K562 (cell line): Measurements from ENCODE around the gene ZFX. TPM values are rescaled to one million over a fixed set of nuclear protein-coding genes. Genes with fewer than 3 reads are reported as not detected.

Experiments used
- DMBX1 ChIP-seq: fragments of 250-450 bp; sonication (Bioruptor Pico); IDR thresholded peaks from 2 replicates; pipeline ENCODE4 v1.8.0; 2022; ENCODE audit warnings: inconsistent platforms, mild to moderate bottlenecking, moderate library complexity, borderline replicate concordance
- FOS ChIP-seq: IDR thresholded peaks from 3 replicates; pipeline ENCODE4 v1.6.1; 2011; ENCODE audit not compliant: insufficient read length; ENCODE audit errors: extremely low read depth
- HMGN3 ChIP-seq: IDR thresholded peaks from 2 replicates; pipeline ENCODE4 v1.6.1; 2011; ENCODE audit warnings: borderline replicate concordance, low read depth, mild to moderate bottlenecking, mixed read lengths, low read length; ENCODE audit not compliant: insufficient read length; ENCODE audit errors: extremely low read depth
- HNRNPK ChIP-seq: fragments of 200-400 bp; formaldehyde crosslinking; IDR thresholded peaks from one replicate; pipeline ENCODE4 v1.6.1; 2018; ENCODE audit warnings: mild to moderate bottlenecking, low read depth, low read length; ENCODE audit not compliant: poor library complexity, severe bottlenecking
- HNRNPL ChIP-seq: fragments of 200-400 bp; formaldehyde crosslinking; IDR thresholded peaks from 2 replicates; pipeline ENCODE4 v1.6.1; 2017; ENCODE audit warnings: low read depth, mild to moderate bottlenecking, low read length
- KDM5B ChIP-seq: fragments of 200-600 bp; sonication (generic); IDR thresholded peaks from 2 replicates; pipeline ENCODE4 v1.6.1; 2012; ENCODE audit warnings: low read depth, mild to moderate bottlenecking, moderate library complexity, low read length, control low read depth, inconsistent platforms; ENCODE audit not compliant: insufficient replicate concordance
- NONO ChIP-seq, 2 experiments: fragments of 200-400 bp in 1 of 2; fragments of 450-650 bp in 1 of 2; formaldehyde crosslinking in 1 of 2; IDR thresholded peaks; 2 replicates each; pipeline ENCODE4 v1.6.1; 2017; ENCODE audit warnings: low read depth in 2 of 2, mild to moderate bottlenecking in 2 of 2, moderate library complexity in 2 of 2, low read length in 1 of 2
- STAT6 ChIP-seq: sonication (generic); formaldehyde crosslinking; IDR thresholded peaks from 2 replicates; pipeline ENCODE4 v1.8.1; 2023; ENCODE audit warnings: mild to moderate bottlenecking, missing genetic modification reagents
- TAF1 ChIP-seq: IDR thresholded peaks from 2 replicates; pipeline ENCODE4 v1.6.1; 2011; ENCODE audit warnings: mild to moderate bottlenecking, low read length, moderate library complexity; ENCODE audit not compliant: insufficient read depth, control insufficient read depth, severe bottlenecking; ENCODE audit errors: extremely low read depth
- TCF3 ChIP-seq: sonication (generic); formaldehyde crosslinking; IDR thresholded peaks from 2 replicates; pipeline ENCODE4 v1.4.0; 2020; ENCODE audit warnings: mild to moderate bottlenecking, missing genetic modification reagents
- ZC3H11A ChIP-seq: IDR thresholded peaks from 2 replicates; pipeline ENCODE4 v1.6.1; 2012; ENCODE audit warnings: low read depth, low read length, improper control_type of control experiment
- ZNF324 ChIP-seq: fragments of 250-450 bp; sonication (Bioruptor Pico); IDR thresholded peaks from 2 replicates; pipeline ENCODE4 v1.4.0; 2020; ENCODE audit warnings: mild to moderate bottlenecking
- ZNF384 ChIP-seq: IDR thresholded peaks from 2 replicates; pipeline ENCODE4 v1.6.1; 2012; ENCODE audit warnings: low read depth, low read length, improper control_type of control experiment
- ZNF740 ChIP-seq, 3 experiments: fragments of 200-800 bp in 1 of 3; sonication (Bioruptor generic) in 1 of 3; sonication (generic) in 1 of 3; formaldehyde crosslinking in 1 of 3; IDR thresholded peaks; 2 replicates each; pipeline versions ENCODE4 v1.6.1 to v1.8.0; 2016 to 2022; ENCODE audit warnings: mild to moderate bottlenecking in 2 of 3, missing compliant biosample characterization in 2 of 3, missing genetic modification characterization in 2 of 3, missing genetic modification reagents in 1 of 3
- polyA plus RNA-seq, 8 experiments: library from polyadenylated mRNA; depleted of rRNA in 4 of 8; stranded (reverse) in 5 of 8; unstranded in 3 of 8; fragments of >200 nt; fragmentation: Nextera tagmentation in 2 of 8; fragmentation: Illumina TruSeq in 1 of 8; extraction: Ambion mirVana in 2 of 8; extraction: Trizol in 1 of 8; gene quantifications; 2 replicates each; pipeline versions ENCODE4 v1.2.1 to v1.2.3, GENCODE V29; 2011 to 2014; ENCODE audit warnings: inconsistent platforms in 1 of 8, missing spikeins in 1 of 8
- total RNA-seq, 7 experiments: library from RNA; depleted of rRNA in 6 of 7; stranded (reverse); fragments of >200 nt in 6 of 7; fragmentation: Illumina TruSeq in 2 of 7; extraction: Trizol in 2 of 7; gene quantifications; 2 replicates each; pipeline versions ENCODE4 v1.2.1 to v1.2.3, GENCODE V29; 2011 to 2021; ENCODE audit warnings: low replicate concordance in 1 of 7
- TF ChIP-seq, protein P1 (sequence below): IDR thresholded peaks from 2 replicates; pipeline ENCODE4 v1.6.1; 2014; ENCODE audit warnings: antibody characterized with exemption
- TF ChIP-seq, protein P2 (sequence below), 2 experiments: fragments of 450-650 bp; conservative IDR thresholded peaks; 2 replicates each; pipeline ENCODE4 v1.6.1; 2017; ENCODE audit warnings: mild to moderate bottlenecking in 2 of 2, moderate library complexity in 2 of 2
- TF ChIP-seq, protein P3 (sequence below), 2 experiments: fragments of 250-450 bp in 1 of 2; fragments of 450-650 bp in 1 of 2; sonication (Bioruptor Pico) in 1 of 2; IDR thresholded peaks; 2 replicates each; pipeline versions ENCODE4 v1.6.1 to v1.8.0; 2016 to 2021; ENCODE audit warnings: mild to moderate bottlenecking in 2 of 2, moderate library complexity in 2 of 2, missing compliant biosample characterization in 1 of 2, missing genetic modification characterization in 1 of 2

The ZFX gene
- total and polyA plus RNA-seq, 9 of the 15 experiments (the other 6 are each of a cell fraction or from before 2014, with no cell fraction given) = 5.3 to 25.2 (median 11.4) TPM

DNA sequence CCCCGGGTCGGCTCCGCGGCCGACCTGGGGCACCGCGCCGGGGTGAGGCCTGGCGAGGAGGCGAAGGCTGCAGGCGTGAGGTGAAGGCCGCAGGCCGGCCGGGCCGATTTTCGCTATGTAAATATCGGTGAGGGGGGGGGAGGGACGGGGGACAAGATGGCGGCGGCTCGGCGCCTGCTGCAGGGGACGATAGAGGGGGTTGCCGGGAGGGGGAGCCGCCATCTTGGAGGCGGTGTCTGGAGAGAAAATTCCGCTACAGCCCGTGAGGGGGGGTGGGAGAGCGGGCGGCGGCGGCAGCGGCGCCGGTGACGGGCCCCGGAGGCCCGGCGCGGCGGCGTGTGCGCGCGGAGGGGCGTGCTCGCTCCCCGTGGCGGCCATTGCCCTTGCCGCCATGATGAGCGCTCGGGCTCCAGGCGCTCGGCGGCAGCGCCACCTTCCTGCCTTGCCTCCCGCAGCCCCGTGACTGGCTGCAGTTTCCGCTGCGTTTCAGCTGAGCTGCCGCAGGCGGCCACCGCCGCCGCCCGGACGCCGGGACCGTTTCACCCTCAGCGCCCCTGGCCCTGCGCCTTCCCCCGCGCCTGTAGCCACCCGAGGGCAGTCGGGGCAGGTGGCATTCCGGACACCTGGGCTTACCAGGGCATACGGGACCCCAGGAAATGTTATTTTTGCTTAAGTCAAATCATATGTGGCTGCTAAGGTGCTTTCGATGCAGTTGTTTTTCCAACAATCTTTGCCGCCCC lies 692 bp downstream of the ZFX start (continued):
- peak; percentile 62 for TF ChIP-seq TAF1
- TF ChIP-seq HNRNPL = peak; percentile 63; the same call in 1 of the 2 replicates
- peak; percentile 15 to 82; a peak in 2 of 4 replicates for TF ChIP-seq NONO (IDR thresholded peaks at IDR 0.05; ENCODE audit: low read depth in 2 of 2, low read length in 1 of 2)
- TF ChIP-seq KDM5B = peak; percentile 14
- TF ChIP-seq STAT6 = no peak
- TF ChIP-seq HNRNPK = no peak
- no peak for TF ChIP-seq ZC3H11A
- TF ChIP-seq, protein P1, sequence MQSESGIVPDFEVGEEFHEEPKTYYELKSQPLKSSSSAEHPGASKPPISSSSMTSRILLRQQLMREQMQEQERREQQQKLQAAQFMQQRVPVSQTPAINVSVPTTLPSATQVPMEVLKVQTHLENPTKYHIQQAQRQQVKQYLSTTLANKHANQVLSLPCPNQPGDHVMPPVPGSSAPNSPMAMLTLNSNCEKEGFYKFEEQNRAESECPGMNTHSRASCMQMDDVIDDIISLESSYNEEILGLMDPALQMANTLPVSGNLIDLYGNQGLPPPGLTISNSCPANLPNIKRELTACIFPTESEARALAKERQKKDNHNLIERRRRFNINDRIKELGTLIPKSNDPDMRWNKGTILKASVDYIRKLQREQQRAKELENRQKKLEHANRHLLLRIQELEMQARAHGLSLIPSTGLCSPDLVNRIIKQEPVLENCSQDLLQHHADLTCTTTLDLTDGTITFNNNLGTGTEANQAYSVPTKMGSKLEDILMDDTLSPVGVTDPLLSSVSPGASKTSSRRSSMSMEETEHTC = peak; percentile 92
- TF ChIP-seq ZNF740 (CRISPR knock-in tag; IDR thresholded peaks at IDR 0.05) = no peak
- TF ChIP-seq ZNF740 (tag; IDR thresholded peaks at IDR 0.05) = peak in 1 of 2 experiments; percentile 62; a peak in 1 of 4 replicates
- TF ChIP-seq, protein P2, sequence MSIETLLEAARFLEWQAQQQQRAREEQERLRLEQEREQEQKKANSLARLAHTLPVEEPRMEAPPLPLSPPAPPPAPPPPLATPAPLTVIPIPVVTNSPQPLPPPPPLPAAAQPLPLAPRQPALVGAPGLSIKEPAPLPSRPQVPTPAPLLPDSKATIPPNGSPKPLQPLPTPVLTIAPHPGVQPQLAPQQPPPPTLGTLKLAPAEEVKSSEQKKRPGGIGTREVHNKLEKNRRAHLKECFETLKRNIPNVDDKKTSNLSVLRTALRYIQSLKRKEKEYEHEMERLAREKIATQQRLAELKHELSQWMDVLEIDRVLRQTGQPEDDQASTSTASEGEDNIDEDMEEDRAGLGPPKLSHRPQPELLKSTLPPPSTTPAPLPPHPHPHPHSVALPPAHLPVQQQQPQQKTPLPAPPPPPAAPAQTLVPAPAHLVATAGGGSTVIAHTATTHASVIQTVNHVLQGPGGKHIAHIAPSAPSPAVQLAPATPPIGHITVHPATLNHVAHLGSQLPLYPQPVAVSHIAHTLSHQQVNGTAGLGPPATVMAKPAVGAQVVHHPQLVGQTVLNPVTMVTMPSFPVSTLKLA (conservative IDR thresholded peaks at IDR 0.05) = 0 out of 4 replicates have a peak, but pooled peaks have one; percentile 33
- TF ChIP-seq TCF3 (CRISPR knock-in tag) = no peak
- TF ChIP-seq ZNF324 = no peak
- TF ChIP-seq DMBX1 (CRISPR knock-in tag) = 0 out of 2 replicates have a peak, but pooled peaks have one; percentile 26
- no peak for TF ChIP-seq FOS
- TF ChIP-seq, protein P3, sequence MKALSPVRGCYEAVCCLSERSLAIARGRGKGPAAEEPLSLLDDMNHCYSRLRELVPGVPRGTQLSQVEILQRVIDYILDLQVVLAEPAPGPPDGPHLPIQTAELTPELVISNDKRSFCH (CRISPR knock-in tag; IDR thresholded peaks at IDR 0.05) = no peak
- TF ChIP-seq, protein P3 (tag; IDR thresholded peaks at IDR 0.05) = no peak
- peak; percentile 93 for TF ChIP-seq HMGN3
- peak; percentile 30; the same call in 1 of the 2 replicates for TF ChIP-seq ZNF384
